ENCODE results near the gene HYAL2.

The HYAL2 gene, protein sequence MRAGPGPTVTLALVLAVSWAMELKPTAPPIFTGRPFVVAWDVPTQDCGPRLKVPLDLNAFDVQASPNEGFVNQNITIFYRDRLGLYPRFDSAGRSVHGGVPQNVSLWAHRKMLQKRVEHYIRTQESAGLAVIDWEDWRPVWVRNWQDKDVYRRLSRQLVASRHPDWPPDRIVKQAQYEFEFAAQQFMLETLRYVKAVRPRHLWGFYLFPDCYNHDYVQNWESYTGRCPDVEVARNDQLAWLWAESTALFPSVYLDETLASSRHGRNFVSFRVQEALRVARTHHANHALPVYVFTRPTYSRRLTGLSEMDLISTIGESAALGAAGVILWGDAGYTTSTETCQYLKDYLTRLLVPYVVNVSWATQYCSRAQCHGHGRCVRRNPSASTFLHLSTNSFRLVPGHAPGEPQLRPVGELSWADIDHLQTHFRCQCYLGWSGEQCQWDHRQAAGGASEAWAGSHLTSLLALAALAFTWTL

DNA sequence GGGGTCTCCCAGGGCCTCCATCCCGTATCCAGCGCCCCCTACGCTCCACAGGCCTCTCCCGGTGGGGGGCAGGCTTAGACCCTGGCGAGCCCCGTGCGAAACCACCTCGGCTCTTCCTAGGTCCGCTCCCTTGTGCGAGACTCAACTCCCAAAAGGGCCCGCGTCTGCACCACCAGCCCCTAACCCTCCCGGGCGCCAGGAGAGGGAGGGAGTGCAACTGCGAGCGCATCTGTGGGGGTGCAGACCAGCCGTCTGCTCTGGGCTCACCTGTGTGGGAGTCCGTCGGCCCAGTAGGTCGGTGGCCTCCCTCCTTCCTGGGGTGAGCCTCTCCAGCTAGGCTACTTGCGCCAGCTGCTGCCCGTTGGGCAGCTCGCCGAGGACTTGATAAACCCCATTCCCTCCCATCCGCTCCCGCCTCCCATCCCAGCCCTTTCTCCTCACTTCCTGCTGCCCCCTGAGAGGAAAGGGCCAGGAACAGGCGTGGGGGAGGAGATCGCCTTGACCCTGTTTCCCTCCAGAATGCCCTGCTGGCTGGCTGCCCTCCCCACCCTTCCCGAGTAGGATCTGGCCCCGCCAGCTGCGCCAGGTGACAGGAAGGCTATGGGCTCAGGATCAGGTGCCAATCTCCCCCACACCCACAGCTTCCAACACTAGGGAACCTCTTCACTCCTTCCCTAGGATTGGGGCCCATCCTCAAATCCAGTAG, at the start of gene HYAL2:
HYAL2 (minus strand) TSS at position 360 of the 706 bp plus-strand sequence. CDS start 2,256 bp downstream, outside the sequence.
- no peak for DNase-seq (ENCODE audit: low read depth in 2 of 3, low spot score in 1 of 3)

DNA sequence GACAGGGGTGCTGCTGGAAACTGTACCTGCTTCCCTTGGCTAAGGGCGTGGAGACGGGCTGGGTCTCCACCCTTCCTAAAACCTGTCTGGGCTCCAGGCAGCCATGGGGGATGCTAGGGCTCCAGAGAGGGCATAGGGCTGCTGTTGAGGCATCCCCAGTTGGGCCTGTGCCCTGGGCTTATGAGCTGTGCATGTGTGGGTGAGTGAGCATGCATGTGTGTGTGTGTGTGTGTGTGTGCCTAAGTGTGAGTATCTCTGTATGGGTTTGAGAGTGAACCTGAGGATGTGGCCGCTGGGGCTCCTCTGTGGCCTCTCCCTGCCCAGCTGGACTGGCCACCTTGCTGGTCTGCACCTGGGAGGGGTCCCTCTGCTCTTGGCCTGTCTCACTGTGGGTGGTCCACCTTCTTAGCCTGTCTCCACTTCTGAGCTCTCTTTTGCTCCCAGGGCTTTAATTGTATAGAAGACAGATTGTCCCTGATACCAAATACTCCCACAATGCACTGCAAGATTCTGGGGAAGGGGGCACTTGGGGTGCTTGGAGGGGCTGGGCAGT, 48.7 kb upstream of the HYAL2 start:
- DNase-seq (ENCODE audit: low read depth in 2 of 3, low spot score in 1 of 3): no peak

DNA sequence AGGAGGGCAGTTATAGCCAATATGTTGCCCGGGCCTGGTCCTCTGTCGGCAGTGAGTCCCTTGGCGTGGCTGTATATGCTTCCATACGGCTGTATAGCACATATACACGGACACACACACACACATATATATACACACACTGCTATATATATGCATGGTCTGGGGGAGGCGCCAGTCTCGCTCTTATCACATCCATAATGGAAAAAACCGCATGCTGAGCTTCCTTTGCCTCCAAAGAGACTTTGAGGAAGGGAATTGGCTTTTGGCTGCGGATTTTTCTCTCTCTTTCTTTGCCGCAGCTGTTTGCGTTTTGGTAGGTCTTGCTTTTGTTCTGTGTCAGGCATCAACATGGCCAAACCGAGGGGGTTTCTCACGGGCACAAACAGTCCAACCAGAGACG, 48.0 kb upstream of the HYAL2 start:
- DNase-seq (ENCODE audit: low read depth in 2 of 3, low spot score in 1 of 3): no peak

DNA sequence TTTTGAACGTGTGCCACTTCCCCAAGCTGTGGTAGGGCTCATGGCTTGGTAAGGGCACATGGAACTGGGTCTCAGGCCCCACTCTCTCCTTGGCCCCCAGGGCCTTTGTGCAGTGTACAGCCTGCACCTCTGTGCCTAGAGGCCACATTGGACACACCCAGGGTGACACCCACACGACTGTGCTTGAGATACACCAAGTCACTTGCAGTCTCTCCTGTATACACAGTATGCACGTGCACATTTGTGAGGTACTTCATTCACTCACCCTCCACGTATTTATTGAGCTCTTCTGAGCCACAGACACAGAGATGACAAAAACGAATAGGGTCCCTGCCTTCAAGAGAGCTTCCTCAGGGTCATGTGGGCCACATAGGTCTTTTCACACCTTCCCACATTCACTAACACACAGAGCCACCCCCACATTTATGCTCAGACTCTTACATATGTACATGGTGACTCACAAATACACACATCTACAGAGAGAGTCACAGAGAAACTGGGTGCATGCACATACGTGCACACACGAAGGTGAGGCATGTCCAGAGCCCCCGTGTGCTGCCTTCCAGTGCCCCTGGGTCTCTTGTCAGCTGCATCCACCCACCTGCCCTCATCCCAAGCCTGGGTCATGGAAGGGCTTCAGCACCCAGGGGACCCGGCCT, 46.6 kb upstream of the HYAL2 start:
- DNase-seq (ENCODE audit: low read depth in 2 of 3, low spot score in 1 of 3): no peak

DNA sequence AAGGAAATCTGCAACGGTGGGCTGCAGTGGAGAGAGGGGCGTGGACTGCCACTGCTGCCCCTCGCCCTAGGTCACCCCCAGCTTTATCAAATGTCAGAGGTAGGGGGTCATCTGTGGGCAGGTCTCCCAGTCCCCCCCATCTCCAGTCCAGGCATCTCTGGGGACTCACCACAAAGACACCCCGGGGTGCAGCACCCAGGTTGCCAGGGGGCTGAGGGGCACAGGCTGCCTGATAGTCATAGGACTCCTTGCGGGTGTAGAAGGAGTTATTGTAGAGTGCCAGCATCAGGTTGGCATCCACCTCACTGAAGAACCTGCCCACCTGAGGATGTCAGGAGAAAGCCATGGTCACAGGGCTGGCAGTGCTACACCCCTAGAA, 43.3 kb upstream of the HYAL2 start:
- DNase-seq (ENCODE audit: low read depth in 2 of 3, low spot score in 1 of 3): no peak

DNA sequence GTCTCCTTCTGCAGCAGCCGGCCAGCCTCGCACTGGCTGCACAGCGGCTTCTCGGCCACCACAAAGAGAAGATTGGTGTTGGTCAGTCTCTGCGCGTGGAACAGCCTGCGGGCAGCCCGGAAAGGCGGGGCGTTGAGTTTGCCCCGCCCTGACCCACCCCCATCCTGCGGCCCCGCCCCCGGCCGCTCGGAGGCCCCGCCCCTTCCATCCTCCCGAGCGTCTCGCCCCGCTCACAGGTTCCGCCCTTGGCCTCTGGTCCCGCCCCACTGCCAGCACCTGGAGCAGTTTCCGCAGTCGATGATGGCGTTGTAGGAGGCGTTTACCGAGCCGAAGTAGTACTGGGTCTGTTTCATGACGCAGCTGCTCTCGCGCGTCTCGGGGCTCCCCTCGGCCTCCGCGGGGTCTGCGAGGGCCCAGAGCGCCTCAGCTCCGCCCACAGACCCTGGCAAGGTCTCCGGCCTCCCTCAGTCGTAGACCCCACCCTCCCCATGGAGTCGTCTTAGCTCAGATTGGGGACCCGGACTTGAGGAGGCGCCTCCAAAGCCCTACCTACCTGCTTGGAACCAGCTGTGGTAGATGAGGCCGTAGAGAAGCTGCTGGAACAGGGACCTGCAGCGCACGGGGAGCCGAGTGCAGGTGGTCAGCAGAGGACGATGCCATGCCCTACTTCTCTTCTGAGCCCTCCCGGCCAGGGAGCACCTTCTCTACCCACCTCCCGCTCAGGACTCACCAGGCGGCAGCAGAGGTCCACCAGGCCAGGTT, 42.7 kb upstream of the HYAL2 start:
- DNase-seq (ENCODE audit: low read depth in 2 of 3, low spot score in 1 of 3): peak; percentile 88 to 92 (median 91)

DNA sequence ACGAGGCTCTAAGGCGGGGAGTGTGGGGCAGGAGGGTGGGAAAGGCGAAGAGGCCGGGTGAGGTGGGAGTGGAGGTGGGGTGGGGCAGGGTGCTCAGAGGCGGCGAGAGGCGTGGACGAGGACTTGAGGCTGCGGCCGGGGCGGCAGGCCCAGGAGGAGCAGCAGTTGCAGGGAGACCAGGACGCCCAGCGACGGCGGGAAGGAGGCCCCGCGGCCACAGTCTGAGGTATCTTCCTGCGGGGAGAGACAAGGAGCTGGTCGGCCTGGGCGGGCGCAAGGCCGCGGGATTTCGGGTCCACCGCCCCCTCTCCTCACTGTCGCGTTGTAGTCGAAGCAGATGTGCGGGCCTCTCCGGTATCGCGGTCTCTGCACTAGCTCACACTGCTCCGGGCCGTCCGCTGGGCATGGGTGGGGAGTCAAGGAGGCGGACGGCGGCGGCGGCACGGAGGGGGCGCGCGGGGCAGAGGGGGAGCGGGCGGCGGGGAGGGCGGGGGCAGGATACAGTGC, 42.1 kb upstream of the HYAL2 start:
- no peak for DNase-seq (ENCODE audit: low read depth in 2 of 3, low spot score in 1 of 3)

DNA sequence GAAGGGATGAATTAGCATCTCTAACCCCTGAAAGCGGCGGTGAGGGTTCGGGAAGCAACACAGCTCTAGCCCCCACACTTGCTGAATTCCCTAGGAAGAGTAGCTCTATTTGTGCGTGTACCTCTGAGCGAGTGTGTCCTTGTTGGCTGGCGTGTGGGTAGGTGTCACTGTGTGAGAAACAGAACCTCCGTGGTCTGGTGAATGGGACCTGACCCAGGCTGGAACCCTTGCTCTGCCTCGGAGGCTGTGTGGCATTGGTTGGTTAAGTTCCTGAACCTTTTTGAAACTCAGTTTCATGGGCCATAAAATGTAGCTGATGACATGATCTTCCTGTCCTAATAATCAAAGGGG, 37.2 kb upstream of the HYAL2 start:
- DNase-seq (ENCODE audit: low read depth in 2 of 3, low spot score in 1 of 3): no peak

DNA sequence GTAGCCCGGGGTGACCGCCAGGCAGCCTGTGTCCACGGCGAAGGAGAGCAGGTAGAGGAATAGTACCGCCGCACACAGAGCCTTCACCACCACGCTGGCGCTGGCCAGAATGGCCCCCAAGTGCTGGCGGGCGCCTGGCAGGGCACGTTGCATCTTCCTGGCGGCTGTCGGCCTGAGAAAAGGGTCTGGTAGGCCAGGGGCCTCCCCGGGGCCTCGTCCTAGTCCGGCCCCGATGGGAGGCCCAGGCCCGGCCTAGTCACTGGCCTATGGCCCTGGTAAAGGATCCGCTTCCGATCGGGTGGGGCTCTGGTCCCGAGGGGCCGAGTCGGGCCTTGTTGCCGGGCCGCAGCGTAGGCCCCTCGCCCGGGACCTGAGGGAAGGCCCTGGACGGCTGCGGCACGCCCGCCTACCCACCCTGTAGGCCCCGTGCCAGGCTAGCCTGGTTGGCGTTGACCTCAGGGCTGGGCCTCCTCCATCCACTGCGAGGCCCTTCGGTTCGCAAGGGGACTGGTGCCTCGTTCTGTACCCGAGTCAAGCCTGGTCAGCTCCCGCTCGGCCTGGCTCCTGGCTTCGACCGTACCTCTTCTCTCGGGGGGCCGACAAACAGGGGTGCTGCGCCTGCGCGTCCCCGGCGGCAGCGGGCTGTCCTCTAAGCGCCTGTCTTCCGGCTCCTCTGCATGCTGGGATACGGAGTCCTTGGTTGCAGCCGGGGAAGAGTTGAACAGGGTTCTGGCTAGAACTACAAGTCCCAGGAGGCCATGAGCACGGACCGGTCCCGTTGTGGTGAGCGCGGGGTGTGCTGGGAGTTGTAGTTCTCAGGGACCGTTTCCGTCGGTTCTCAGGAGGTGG, 36.6 kb upstream of the HYAL2 start, which contains the start of gene TMEM115:
TMEM115 (minus strand) TSS at position 611 of the 849 bp plus-strand sequence; CDS start at position 153, 458 bp downstream.
- DNase-seq (ENCODE audit: low read depth in 2 of 3, low spot score in 1 of 3): peak; percentile 92 to 94 (median 92)

DNA sequence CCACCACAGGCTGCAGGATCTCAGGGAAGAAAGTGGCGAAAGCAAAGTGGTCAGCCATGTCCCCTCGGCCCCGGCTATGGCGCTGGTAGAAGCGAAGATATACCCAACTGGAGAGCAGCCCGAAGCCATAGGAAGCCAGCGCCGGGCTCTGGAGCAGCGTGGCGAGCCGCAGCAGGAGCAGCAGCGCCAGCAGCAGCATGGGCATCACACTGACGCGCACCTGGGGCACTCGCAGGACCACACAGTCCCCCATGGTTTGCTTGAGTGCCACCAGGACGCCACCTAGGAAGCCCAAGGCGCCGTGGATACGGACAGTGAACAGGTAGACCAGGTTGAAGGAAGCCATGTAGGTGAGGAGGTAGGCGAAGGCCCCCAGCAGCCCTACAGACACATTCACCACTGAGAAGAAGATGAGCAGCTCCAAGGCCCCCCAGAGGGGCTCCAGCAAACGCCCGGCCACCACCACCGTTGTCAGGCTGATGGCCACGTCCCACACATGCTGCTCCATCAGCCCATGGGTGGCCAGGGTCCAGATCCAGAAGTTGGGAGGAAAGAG, 35.9 kb upstream of the HYAL2 start:
- DNase-seq (ENCODE audit: low read depth in 2 of 3, low spot score in 1 of 3): no peak

DNA sequence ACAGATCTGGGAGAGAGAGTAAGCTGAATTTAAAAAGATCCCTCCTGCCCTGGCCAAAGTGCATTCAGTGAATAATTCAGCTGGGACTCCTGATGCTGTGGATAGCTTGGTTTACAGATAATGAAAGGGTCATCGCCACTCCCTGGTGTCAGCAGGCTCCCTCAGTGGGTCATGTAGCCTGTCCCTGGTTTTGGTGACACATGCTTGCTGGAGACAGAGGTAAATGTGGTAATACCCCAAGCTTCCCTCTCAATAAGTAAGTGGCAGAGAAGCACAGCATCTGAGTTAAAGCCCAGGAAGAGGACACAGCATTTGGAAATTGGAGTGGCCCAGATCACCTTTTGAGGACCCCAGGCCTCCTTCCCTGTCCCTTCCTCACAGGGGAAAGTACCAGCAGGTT, 34.9 kb upstream of the HYAL2 start:
- DNase-seq (ENCODE audit: low read depth in 2 of 3, low spot score in 1 of 3): no peak

DNA sequence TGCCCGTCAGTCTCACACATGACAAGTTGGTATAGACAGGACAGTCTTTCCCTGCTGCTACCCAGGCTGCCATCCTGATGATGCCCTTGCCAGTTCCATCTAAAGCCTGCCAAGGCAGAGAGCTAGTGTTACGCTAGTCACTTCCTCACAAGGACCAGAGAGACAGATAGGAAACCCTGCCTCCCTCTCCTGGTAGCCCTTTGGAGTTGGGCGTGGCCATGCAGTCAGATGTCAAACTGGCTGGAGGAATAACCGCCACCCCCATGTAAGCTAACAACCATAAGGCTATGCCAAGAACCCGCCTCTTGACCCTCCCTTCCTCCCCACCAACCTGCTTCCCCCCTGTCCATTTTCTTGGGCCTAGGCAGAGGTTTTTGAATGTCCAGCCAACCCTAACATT, 34.0 kb upstream of the HYAL2 start:
- no peak for DNase-seq (ENCODE audit: low read depth in 2 of 3, low spot score in 1 of 3)

DNA sequence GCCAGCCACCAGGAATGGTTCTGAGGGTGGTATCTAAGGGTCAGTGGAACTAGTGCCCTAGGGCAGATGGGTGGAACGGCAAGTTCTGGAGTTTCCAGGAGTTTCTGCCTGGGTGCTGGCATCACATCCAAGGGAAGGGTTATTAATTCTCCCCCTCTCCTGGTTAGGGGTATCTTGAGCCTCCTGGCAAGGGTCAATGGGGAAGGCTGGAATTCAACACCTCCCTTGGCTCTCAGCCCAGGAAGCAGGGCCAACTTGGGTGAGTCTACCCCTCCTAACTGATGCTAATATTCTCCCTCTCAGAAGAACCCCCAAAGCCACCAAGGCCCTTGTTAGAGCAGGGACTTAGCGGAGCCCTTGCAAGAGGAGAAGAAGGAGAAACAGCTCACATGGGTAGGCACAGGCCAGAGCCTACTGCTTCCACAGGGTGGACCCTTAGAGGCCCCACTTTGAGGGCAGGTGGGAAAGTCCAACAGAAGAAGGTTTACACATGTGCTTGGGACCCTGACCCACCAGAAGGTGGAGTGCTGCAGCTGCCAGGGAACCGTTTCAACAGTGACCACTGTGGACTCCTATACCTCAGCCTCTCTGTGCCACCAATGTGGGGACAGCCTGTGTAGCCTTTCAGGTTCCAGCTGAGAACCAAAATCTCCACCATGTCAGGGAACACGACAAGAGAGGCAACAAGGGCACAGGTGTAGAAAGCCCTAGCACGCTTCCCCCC, 33.4 kb upstream of the HYAL2 start:
- no peak for DNase-seq (ENCODE audit: low read depth in 2 of 3, low spot score in 1 of 3)

DNA sequence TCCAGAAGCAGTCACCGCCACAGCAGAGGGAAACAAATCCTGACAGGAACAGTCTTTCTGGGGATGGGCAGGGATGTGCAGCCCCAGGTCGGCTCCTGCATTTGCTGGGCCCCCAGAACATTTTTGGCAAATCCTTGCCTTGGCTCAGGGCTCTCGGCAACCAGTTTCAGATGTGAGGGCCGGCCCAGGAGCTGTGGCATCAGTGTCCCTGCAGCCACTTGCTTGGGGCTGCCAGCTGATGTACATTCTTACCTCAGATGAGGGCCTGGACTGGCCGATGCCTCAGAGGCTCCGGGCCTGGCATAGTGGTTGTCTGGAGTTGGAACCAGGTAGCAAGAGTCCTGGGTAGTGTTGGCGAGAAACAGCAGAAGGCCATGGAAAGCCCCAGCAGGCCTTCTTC, 32.3 kb upstream of the HYAL2 start:
- DNase-seq (ENCODE audit: low read depth in 2 of 3, low spot score in 1 of 3): no peak

DNA sequence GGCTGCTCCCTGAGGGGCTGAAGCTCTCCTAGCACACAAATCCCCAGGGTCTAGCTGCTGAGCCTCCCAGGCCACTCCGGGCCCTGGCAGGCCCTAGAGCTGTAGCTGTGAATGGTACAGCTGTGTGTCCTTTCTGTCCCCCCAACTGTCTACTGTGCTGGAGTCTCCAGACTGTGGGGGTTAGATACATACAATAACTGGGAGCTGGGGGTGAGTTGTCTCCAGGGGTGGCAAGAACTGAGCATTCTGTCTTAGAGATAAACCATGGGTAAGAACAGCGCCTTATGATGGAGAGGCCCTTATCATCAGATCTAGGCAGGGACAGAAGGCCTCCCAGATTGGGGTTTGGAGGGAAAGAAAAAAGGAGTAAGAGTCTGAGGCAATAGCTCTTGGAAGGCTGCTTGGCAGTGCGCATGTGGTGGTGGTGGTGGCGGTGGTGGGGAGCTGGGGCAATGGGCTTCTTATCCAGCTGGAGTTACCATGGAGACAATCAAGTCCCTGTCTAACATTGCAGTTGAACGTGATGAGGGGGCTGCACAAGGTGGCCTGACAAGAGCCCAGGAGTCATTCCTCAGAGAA, 31.7 kb upstream of the HYAL2 start:
- no peak for DNase-seq (ENCODE audit: low read depth in 2 of 3, low spot score in 1 of 3)

DNA sequence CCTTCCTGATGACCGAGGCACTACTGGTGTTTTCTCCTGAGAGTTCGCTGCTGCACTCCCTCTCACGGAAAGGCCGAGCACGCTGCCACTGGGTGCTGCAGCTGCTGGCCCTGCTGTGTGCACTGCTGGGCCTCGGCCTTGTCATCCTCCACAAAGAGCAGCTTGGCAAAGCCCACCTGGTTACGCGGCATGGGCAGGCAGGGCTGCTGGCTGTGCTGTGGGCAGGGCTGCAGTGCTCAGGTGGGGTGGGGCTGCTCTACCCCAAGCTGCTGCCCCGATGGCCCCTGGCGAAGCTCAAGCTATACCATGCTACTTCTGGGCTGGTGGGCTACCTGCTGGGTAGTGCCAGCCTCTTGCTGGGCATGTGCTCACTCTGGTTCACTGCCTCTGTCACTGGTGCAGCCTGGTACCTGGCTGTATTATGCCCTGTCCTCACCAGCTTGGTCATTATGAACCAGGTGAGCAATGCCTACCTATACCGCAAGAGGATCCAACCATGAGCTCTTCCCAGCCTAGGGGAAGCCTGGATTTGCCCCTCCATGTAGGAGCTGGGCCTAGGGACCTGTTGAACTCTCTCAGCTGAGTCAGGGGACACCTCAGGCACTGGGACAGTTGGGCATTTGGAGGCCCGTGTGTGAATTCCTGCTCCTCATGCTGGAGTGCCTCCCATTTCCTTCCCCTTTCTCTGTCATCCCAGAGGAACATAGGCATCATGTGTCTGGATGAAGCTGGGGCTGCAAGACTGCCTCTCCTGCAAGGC, 30.9 kb upstream of the HYAL2 start:
- DNase-seq (ENCODE audit: low read depth in 2 of 3, low spot score in 1 of 3): no peak

DNA sequence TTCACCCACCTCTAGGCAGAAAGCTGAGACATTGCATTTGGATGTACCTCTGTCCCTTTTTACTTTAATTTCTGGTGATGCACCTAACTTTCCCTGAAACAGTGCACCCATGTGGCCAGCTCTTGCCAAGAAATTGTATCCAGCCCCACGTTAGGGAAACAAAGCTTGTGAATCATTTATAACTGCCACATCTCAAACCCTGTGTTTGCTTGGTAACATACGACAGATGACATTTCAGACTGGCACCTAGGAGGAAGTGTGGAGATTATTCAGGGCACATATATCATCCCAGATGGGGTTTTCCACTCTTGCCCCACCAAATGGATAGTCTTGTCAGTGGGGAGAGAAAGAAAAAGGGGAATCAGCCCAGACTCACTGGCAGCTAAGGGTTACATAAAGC, 30.2 kb upstream of the HYAL2 start:
- DNase-seq (ENCODE audit: low read depth in 2 of 3, low spot score in 1 of 3): no peak

DNA sequence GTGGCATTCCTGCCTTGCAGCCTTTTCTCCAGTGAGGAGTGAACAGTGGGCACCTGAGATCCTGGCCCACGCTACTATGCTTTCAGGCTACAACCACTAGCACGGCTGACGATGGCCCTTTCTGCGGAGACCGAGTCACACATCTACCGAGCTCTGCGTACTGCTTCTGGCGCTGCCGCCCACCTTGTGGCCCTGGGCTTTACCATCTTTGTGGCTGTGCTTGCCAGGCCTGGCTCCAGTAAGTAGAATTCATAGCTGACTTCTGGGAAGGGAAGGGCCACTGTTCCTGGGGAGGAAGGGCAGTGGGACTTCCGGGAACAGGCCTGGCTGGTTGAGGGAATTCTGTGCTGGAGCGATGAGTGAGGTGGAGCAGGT, 28.8 kb upstream of the HYAL2 start:
- no peak for DNase-seq (ENCODE audit: low read depth in 2 of 3, low spot score in 1 of 3)
